HepG2 (cell line): ENCODE measurements around the gene ACP5.

Source experiments
- BRCA1 ChIP-seq: sonication (generic); formaldehyde crosslinking; IDR thresholded peaks from 2 replicates; pipeline ENCODE4 v1.4.0; 2020; ENCODE audit warnings: missing genetic modification reagents
- GZF1 ChIP-seq: sonication (generic); formaldehyde crosslinking; IDR thresholded peaks from 2 replicates; pipeline ENCODE4 v1.5.1; 2020; ENCODE audit warnings: mild to moderate bottlenecking, missing genetic modification reagents
- KAT7 ChIP-seq: IDR thresholded peaks from 2 replicates; pipeline ENCODE4 v1.6.1; 2018; ENCODE audit warnings: borderline replicate concordance, missing compliant biosample characterization
- MTF1 ChIP-seq: sonication (generic); formaldehyde crosslinking; IDR thresholded peaks from 2 replicates; pipeline ENCODE4 v1.5.0; 2020; ENCODE audit warnings: missing genetic modification reagents
- MXI1 ChIP-seq: IDR thresholded peaks from 3 replicates; pipeline ENCODE4 v1.6.1; 2012; ENCODE audit warnings: low read depth, low read length, inconsistent platforms, borderline replicate concordance
- NR3C1 ChIP-seq: sonication (generic); formaldehyde crosslinking; IDR thresholded peaks from 2 replicates; pipeline ENCODE4 v1.4.0; 2020; ENCODE audit warnings: missing genetic modification reagents
- SIN3A ChIP-seq: IDR thresholded peaks from 2 replicates; pipeline ENCODE4 v1.6.1; 2011; ENCODE audit warnings: low read depth, mild to moderate bottlenecking, control low read depth, low read length, borderline replicate concordance
- SP2 ChIP-seq: sonication (generic); formaldehyde crosslinking; IDR thresholded peaks from 2 replicates; pipeline ENCODE4 v1.5.1; 2020; ENCODE audit warnings: mild to moderate bottlenecking, missing genetic modification reagents
- TP53 ChIP-seq: sonication (generic); formaldehyde crosslinking; conservative IDR thresholded peaks from 2 replicates; pipeline ENCODE4 v1.4.0; 2020; ENCODE audit warnings: missing genetic modification reagents
- ZNF101 ChIP-seq: sonication (generic); formaldehyde crosslinking; IDR thresholded peaks from 2 replicates; pipeline ENCODE4 v1.4.0; 2020; ENCODE audit warnings: mild to moderate bottlenecking, low read depth, missing genetic modification reagents, borderline replicate concordance
- TF ChIP-seq, protein P1 (sequence below): sonication (generic); formaldehyde crosslinking; IDR thresholded peaks from 2 replicates; pipeline ENCODE4 v1.4.0; 2020; ENCODE audit warnings: mild to moderate bottlenecking, low read depth, missing genetic modification reagents
- TF ChIP-seq, protein P2 (sequence below): sonication (generic); formaldehyde crosslinking; IDR thresholded peaks from 2 replicates; pipeline ENCODE4 v1.5.0; 2020; ENCODE audit warnings: mild to moderate bottlenecking, missing genetic modification reagents, moderate library complexity
- TF ChIP-seq, protein P3 (sequence below): sonication (generic); formaldehyde crosslinking; IDR thresholded peaks from 2 replicates; pipeline ENCODE4 v1.8.1; 2023; ENCODE audit warnings: missing genetic modification reagents, inconsistent platforms, borderline replicate concordance
- TF ChIP-seq, protein P4 (sequence below): sonication (generic); formaldehyde crosslinking; IDR thresholded peaks from 2 replicates; pipeline ENCODE4 v1.5.1; 2020; ENCODE audit warnings: missing genetic modification reagents, mild to moderate bottlenecking, borderline replicate concordance

- TF ChIP-seq, protein P1, sequence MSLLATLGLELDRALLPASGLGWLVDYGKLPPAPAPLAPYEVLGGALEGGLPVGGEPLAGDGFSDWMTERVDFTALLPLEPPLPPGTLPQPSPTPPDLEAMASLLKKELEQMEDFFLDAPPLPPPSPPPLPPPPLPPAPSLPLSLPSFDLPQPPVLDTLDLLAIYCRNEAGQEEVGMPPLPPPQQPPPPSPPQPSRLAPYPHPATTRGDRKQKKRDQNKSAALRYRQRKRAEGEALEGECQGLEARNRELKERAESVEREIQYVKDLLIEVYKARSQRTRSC (CRISPR knock-in tag) = no peak
- no peak for TF ChIP-seq TP53 (CRISPR knock-in tag)
- no peak for TF ChIP-seq SP2
- TF ChIP-seq, protein P2, sequence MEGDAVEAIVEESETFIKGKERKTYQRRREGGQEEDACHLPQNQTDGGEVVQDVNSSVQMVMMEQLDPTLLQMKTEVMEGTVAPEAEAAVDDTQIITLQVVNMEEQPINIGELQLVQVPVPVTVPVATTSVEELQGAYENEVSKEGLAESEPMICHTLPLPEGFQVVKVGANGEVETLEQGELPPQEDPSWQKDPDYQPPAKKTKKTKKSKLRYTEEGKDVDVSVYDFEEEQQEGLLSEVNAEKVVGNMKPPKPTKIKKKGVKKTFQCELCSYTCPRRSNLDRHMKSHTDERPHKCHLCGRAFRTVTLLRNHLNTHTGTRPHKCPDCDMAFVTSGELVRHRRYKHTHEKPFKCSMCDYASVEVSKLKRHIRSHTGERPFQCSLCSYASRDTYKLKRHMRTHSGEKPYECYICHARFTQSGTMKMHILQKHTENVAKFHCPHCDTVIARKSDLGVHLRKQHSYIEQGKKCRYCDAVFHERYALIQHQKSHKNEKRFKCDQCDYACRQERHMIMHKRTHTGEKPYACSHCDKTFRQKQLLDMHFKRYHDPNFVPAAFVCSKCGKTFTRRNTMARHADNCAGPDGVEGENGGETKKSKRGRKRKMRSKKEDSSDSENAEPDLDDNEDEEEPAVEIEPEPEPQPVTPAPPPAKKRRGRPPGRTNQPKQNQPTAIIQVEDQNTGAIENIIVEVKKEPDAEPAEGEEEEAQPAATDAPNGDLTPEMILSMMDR (CRISPR knock-in tag) = peak; percentile 22; the same call in 1 of the 2 replicates
- TF ChIP-seq BRCA1 (CRISPR knock-in tag) = no peak
- no peak for TF ChIP-seq MXI1
- TF ChIP-seq, protein P3, sequence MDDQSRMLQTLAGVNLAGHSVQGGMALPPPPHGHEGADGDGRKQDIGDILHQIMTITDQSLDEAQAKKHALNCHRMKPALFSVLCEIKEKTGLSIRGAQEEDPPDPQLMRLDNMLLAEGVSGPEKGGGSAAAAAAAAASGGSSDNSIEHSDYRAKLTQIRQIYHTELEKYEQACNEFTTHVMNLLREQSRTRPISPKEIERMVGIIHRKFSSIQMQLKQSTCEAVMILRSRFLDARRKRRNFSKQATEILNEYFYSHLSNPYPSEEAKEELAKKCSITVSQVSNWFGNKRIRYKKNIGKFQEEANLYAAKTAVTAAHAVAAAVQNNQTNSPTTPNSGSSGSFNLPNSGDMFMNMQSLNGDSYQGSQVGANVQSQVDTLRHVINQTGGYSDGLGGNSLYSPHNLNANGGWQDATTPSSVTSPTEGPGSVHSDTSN (CRISPR knock-in tag) = no peak
- TF ChIP-seq, protein P4, sequence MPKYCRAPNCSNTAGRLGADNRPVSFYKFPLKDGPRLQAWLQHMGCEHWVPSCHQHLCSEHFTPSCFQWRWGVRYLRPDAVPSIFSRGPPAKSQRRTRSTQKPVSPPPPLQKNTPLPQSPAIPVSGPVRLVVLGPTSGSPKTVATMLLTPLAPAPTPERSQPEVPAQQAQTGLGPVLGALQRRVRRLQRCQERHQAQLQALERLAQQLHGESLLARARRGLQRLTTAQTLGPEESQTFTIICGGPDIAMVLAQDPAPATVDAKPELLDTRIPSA = no peak
- no peak for TF ChIP-seq ZNF101 (CRISPR knock-in tag)
- TF ChIP-seq GZF1 (CRISPR knock-in tag) = no peak
- TF ChIP-seq MTF1 (CRISPR knock-in tag) = no peak
- TF ChIP-seq NR3C1 = no peak
- TF ChIP-seq SIN3A = no peak
- TF ChIP-seq KAT7 (CRISPR knock-in tag) = no peak
These were observed 35.5 kb upstream of the ACP5 start for GRCh38 chr19:11612816-11613511.
